NCI-H2196 treated with DMSO at 0.1 percent for 48 hours (cell line): Measurements from ENCODE around the gene CCDC120.

ENCODE experiments used
- DNase-seq: peaks from one replicate; lab custom pipeline; 2025; ENCODE audit not compliant: unreplicated experiment; lab: John Stamatoyannopoulos, UW

CCDC120 gene

DNA sequence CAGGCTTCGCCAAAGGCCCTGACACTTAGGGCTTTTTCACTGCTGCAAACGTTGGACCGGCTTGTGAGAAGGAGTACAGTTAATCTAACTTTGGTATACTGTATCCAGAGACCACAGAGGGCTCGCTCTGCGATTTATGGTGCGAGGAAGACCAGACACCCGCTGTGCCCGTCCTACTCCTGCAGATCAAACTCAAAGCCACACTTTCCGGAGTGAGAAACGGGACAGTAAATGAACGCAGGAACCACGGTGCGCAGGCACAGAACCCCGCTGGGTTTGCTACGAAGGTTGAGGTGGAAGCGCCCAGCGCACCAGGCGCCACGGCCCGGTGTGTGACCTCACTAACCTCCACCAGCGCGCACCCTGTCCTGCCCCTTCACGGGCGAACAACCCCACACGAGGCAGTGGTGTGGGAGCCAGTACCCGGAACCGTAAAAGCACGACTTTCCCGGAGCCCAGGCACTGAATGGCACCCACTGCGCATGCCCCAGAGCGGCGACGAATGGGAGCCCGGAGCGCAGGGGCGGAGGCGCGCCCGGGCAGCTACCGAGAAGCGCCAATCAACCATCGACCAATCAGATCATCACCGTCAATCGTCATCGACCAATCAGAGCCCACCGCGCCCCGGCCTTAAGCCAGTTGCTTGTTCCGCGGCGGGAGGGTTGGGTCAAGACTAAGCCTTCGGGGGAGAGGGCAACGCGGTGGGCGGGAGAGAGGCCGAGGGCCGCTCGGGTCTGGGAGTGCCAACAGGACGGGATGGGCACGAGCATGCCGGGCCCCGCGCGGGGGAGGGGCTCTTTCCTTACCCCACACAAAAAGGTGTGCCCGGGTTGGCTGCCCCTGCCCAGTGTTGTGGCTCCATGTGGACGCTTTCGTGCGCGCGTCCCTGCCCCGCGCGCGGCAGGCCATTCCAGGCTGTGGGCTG is 42.2 kb downstream of the CCDC120 start:
- peak; percentile 86 for DNase-seq

DNA sequence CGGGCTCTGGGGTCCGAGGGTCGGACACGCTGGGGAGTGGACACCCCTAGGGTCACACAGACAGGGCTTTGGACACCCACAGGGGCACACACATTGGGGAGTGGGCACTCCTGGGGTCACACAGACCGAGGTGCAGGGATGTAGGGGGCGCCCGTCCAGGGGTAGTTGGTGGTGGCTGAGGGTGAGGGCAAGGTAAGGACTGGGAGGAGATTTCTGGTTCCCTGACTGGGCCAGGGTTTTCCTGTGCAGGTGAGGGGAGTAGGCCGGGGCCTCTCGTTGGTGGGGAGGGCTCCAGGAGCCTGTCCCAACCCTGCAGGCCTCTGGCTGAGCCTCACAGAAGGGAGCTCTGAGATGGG is 42.8 kb downstream of the CCDC120 start:
- no peak for DNase-seq

DNA sequence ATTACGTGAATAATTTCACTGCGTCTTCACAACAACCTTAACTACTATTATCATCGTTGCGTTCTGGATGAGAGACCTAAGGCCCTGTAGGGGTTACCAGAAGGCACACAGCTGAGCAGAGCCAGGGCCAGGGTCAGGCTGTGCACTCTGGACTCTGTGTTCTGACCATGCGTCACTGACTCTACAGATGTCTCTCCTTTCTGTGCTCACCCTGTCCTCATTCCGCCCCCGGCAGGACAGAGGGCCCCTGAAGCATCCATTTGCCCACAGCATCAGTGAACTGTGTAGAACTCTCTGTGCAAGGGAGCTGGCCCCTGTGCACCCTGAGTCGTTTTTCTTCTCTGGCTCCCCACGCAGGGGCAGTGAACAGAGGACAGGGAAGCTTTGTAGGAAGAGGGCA is 43.4 kb downstream of the CCDC120 start:
- no peak for DNase-seq

DNA sequence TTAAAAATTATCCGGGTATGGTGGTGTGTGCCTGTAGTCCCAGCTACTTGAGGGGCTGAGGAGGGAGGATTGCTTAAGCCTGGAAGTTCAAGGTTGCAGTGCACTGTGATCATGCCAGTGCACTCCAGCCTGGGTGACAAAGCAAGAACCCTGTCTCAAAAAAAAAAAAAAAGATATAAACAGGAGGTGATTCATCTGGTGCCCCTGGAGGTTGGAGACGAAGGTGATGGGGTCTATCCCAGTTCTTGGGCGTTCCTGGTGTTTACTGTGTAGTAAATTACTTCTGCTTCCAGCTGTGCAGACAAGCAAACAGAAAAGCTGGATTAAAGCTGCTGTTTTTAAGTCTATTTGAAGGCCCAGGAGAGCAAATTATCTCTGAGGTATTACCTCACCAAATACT is 44.8 kb downstream of the CCDC120 start:
- DNase-seq = no peak

DNA sequence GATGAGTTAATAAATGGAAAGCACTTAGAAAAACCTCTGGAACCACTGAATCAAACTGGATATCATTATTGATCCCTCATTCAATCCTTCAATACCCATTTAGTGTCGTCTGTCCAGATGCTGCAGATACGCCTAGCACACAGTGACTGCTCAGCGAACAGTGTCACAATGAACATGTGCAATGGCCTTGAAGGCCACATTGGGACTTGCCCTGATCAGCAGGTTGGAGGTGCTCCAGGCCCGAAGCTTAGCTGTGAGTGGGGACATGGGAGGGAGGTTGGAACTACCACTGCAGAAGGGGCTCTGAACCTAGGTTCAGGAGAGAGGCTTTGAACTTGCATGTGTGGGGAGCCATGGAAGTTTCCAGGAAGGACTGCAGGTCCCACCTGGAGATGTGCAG is 47.5 kb downstream of the CCDC120 start:
- no peak for DNase-seq

DNA sequence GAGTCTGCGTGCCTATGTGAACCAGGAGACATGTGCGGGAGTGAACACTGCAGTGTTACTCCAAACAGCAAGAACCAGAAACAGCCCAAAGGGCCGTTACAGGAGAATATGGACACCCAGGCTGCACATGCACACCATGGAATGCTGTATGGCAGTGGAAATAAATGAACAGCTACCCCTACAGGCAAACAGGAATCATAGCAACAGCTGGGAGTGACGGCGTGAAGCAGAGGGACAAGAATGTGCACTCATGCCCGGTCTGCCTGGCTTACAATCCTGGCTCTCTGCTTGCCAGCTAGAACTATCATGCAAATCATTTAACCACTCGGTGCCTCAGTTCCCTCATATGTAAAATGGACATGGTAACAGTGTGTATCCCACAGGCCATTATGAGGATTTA is 48.1 kb downstream of the CCDC120 start:
- DNase-seq = peak; percentile 3

DNA sequence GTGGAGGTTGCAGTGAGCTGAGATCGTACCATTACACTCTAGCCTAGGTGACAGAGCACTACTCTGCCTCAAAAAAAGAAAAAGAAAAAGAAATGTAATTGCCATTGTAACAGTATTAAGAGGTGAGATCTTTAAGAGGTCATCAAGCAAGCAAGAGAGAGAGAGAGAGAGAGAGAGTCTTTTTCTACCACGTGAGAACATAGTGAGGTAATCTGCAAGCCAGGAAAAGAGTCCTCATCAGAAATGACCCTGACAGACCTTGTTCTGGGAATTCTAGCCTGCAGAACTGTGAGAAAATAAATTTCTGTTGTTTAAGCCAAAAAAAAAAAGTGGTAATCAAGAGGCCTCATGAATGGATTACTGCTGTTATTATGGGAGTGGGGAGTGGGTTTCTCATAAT is 49.8 kb downstream of the CCDC120 start:
- DNase-seq = no peak

DNA sequence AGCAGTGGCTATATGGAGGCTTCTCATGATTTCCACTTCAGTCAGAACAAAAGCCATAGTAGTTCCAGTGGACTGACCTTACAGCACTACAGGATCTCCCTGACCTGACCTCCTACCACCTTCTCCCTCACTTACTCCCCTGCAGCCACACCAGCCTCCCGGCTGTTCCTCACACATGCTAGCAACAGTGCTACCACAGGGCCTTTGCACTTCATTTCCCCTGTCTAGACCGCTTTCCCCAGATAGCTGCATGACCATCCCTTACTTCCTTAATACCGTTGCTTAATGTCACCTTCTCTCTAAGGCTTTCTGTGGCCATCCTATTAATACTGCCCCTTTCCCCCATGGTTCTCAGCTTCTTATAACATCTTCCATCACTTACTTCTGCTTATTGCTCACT is 51.6 kb downstream of the CCDC120 start:
- DNase-seq = no peak

DNA sequence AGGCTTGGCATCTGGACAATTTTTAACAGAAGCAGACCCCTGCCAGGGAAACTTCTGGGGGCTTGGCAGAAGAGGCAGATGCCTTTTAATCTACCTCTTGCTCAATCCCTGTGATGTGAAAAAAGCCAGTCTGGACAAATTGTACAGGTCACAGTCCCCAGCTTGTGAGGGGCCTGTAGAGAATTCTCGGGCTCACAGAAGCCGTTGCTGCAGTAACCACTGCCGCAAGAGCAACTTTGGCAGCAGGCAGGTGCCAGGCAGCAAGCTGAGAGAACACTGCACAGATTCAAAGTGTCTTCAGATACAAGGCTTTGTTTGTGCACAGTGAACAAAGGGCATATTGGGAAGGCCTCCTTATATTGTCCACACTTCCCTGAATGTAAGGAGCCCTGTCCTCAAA is 53.0 kb downstream of the CCDC120 start:
- DNase-seq = no peak

DNA sequence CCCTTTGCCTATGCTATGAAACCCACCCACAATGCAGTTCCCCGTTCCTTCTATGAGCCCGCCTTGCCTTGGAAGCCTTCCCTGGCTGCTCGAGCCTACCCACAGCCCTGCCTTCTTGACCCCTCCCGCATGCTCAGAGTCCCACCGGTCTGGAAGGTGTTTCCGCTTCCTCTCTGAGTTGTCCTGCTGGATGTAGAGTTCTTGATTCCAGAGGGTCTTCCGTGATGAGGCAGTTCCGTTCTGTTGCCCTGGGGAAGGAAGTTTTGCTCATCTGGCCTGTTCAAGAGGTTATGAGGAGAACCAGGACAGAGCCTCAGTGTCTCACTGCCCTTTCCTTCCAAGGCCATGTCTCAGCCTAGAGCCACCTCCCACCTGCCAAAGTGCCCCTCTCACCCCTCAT is 57.3 kb downstream of the CCDC120 start:
- no peak for DNase-seq

DNA sequence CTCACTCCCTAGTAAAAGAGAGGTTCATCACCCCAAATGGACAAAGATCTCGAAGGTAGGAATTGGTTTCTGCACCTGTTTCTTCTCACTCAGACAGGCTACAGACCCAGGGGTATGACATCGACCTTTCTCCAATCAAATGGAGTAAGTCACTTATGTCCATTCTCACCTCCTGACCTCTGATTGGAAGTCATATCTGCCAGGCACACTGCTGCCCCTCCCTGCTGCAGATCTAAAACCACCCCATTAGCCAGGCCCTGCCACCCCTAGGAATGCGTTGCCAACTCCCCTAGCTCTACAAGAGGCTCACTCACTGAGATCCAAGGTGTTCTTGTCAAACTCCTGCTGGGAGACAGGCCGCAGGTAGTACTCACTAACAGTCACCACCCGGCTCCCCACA is 57.9 kb downstream of the CCDC120 start:
- DNase-seq = no peak

DNA sequence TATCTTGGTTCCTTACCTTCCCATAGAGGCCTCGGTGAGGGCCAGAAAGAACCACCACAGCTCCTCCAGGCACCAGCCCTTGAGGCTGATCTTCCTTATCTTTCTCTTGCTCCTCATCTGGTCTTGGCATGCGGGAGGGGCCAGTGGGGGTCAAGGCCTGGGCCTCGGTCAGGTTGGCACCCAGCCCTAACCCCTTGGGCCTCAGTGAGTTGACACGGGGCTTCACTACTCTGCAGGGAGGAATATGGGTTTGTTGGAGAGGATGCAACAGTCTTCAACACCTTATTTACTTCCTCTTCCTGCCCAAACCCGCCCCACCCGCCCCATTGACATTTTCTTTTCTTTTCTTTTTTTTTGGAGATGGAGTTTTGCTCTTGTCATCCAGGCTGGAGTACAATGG is 58.8 kb downstream of the CCDC120 start:
- DNase-seq = no peak
